GM12878 (cell line): ENCODE results near the gene TXNRD3. TPM values are rescaled to one million over a fixed set of nuclear protein-coding genes. Genes with fewer than 3 reads are reported as not detected.

Experiments
- ATAC-seq: fragments of 200-7000 bp; cut with Tn5 transposase; 3 replicates; pipeline ENCODE4 v1.9.1; 2020; ENCODE audit warnings: mild to moderate bottlenecking, moderate library complexity
- BruUV-seq: library from RNA; stranded (reverse); fragments of 400-500 nt; replicated peaks from 2 replicates; lab custom pipeline; 2021; lab: Mats Ljungman, UMichigan
- CTCF ChIA-PET: fragments of 300-600 bp; sonication (Branson Sonifier 250); formaldehyde crosslinking; extraction: SDS; loops from one replicate; lab custom pipeline; 2021; ENCODE audit warnings: inconsistent platforms; lab: Yijun Ruan, JAX
- POLR2A ChIA-PET: fragments of 350-600 bp; formaldehyde crosslinking; extraction: SDS; loops from one replicate; lab custom pipeline; 2021; ENCODE audit warnings: inconsistent platforms; lab: Charles Lee
- RAD21 ChIA-PET: fragments of 300-600 bp; sonication (Branson Sonifier 250); formaldehyde crosslinking; loops from one replicate; lab custom pipeline; 2023; ENCODE audit warnings: antibody characterized with exemption; ENCODE audit not compliant: unreplicated experiment; lab: Charles Lee
- SMC1A ChIA-PET: fragments of 300-600 bp; sonication (Branson Sonifier 250); formaldehyde crosslinking; loops from one replicate; lab custom pipeline; 2023; ENCODE audit not compliant: unreplicated experiment, uncharacterized antibody; lab: Charles Lee
- DNase-seq: peaks from one replicate; pipeline ENCODE4 v3.0.0-alpha.2; 2011; ENCODE audit warnings: low read depth, low spot score
- FAIRE-seq: peaks from 3 replicates; lab custom pipeline; 2011; peaks lifted over from hg19 to GRCh38; lab: Jason Lieb, UNC
- H2AFZ ChIP-seq: 2 replicates; pipeline ENCODE4 v1.6.0; 2011; ENCODE audit warnings: low read depth, low read length, control low read depth; ENCODE audit not compliant: control insufficient read depth
- H3K27ac ChIP-seq: 2 replicates; pipeline ENCODE4 v1.5.1; 2011; ENCODE audit warnings: control low read depth; ENCODE audit not compliant: control insufficient read depth, insufficient read depth
- H3K27me3 ChIP-seq, 2 experiments: replicated peaks in 1 of 2; 2 replicates each; pipeline versions ENCODE4 v1.6.0 to v1.6.1; 2011; ENCODE audit warnings: low read length in 1 of 2; ENCODE audit not compliant: control insufficient read depth in 2 of 2, insufficient read depth in 2 of 2
- H3K36me3 ChIP-seq, 2 experiments: 2 replicates each; pipeline ENCODE4 v1.5.1; 2011; ENCODE audit warnings: low read length in 1 of 2; ENCODE audit not compliant: control insufficient read depth in 2 of 2, insufficient read depth in 2 of 2
- H3K4me1 ChIP-seq: 2 replicates; pipeline ENCODE4 v1.6.1; 2011; ENCODE audit warnings: mild to moderate bottlenecking, low read length, moderate library complexity, mixed read lengths; ENCODE audit not compliant: control insufficient read depth, insufficient read depth
- H3K4me2 ChIP-seq: 2 replicates; pipeline ENCODE4 v1.6.0; 2011; ENCODE audit warnings: control low read depth; ENCODE audit not compliant: control insufficient read depth, insufficient read depth
- H3K4me3 ChIP-seq: fragments of 200-600 bp; sonication (generic); 2 replicates; pipeline ENCODE4 v1.5.1; 2016
- H3K79me2 ChIP-seq: 2 replicates; pipeline ENCODE4 v1.6.0; 2011; ENCODE audit warnings: low read length; ENCODE audit not compliant: control insufficient read depth, insufficient read depth
- H3K9ac ChIP-seq: 2 replicates; pipeline ENCODE4 v1.8.0; 2011; ENCODE audit warnings: low read length, control low read depth, mixed read lengths; ENCODE audit not compliant: control insufficient read depth, insufficient read depth
- H3K9me3 ChIP-seq: replicated peaks from 3 replicates; pipeline ENCODE4 v1.5.1; 2011; ENCODE audit warnings: mild to moderate bottlenecking, low read length; ENCODE audit not compliant: control insufficient read depth, insufficient read depth
- H4K20me1 ChIP-seq: 2 replicates; pipeline ENCODE4 v1.6.0; 2011; ENCODE audit not compliant: control insufficient read depth, insufficient read depth
- CBX5 ChIP-seq: sonication (generic); IDR thresholded peaks from 2 replicates; pipeline ENCODE4 v1.6.1; 2016; ENCODE audit warnings: low read depth, moderate library complexity, mild to moderate bottlenecking, inconsistent platforms
- EED ChIP-seq: sonication (generic); IDR thresholded peaks from 2 replicates; pipeline ENCODE4 v1.6.1; 2016; ENCODE audit warnings: antibody characterized with exemption, low read depth
- GATAD2B ChIP-seq: fragments of 450-650 bp; conservative IDR thresholded peaks from 2 replicates; pipeline ENCODE4 v1.6.1; 2017; ENCODE audit warnings: low read depth, mild to moderate bottlenecking, moderate library complexity
- KDM1A ChIP-seq: fragments of 200-600 bp; sonication (generic); IDR thresholded peaks from 2 replicates; pipeline ENCODE4 v1.6.1; 2016; ENCODE audit warnings: borderline replicate concordance
- NRF1 ChIP-seq: conservative IDR thresholded peaks from 2 replicates; pipeline ENCODE4 v1.6.1; 2011; ENCODE audit warnings: mild to moderate bottlenecking, low read depth, low read length, improper control_type of control experiment
- POLR2A ChIP-seq: IDR thresholded peaks from 2 replicates; pipeline ENCODE4 v1.6.1; 2011; ENCODE audit warnings: low read depth, mild to moderate bottlenecking, low read length
- PRDM15 ChIP-seq: fragments of 450-650 bp; formaldehyde crosslinking; IDR thresholded peaks from 2 replicates; pipeline ENCODE4 v1.4.0; 2020; ENCODE audit warnings: mild to moderate bottlenecking, moderate library complexity
- RCOR1 ChIP-seq: conservative IDR thresholded peaks from 2 replicates; pipeline ENCODE4 v1.6.1; 2012; ENCODE audit warnings: low read depth, low read length, improper control_type of control experiment
- ZBED1 ChIP-seq: IDR thresholded peaks from 2 replicates; pipeline ENCODE4 v1.6.1; 2016; ENCODE audit warnings: borderline replicate concordance
- ZNF622 ChIP-seq: fragments of 450-650 bp; IDR thresholded peaks from 2 replicates; pipeline ENCODE4 v1.6.1; 2017; ENCODE audit warnings: mild to moderate bottlenecking, inconsistent platforms
- WGBS: methylation state at CpG from one replicate; pipeline ENCODE4 v1.1.6; 2016; ENCODE audit warnings: low lambda C conversion rate; ENCODE audit not compliant: insufficient replicate concordance, insufficient coverage; ENCODE audit errors: missing lambda C conversion rate; 5-methylcytosine and 5-hydroxymethylcytosine counted together
- in situ Hi-C: fragments of 300-500 bp; cut with MboI; formaldehyde crosslinking; loops from 9 replicates; pipeline ENCODE4 v1.14.3; 2018; ENCODE audit warnings: mixed read lengths
- intact Hi-C: fragments of 100-400 bp; cut with micrococcal nuclease; formaldehyde crosslinking; loops from one replicate; pipeline ENCODE4 v1.14.2; 2022; ENCODE audit not compliant: unreplicated experiment
- polyA plus RNA-seq, 11 experiments: library from polyadenylated mRNA; depleted of rRNA in 4 of 11; unstranded in 6 of 11; stranded (reverse) in 5 of 11; fragments of >200 nt; fragmentation: Nextera tagmentation in 4 of 11; fragmentation: Illumina TruSeq in 1 of 11; extraction: Ambion mirVana in 4 of 11; extraction: Trizol in 1 of 11; gene quantifications; 1 replicate in 1 of 11; 2 replicates in 10 of 11; pipeline versions ENCODE4 v1.2.1 to v1.2.3, GENCODE V29; 2011 to 2016; ENCODE audit warnings: inconsistent platforms in 2 of 11, missing spikeins in 2 of 11, low read depth in 1 of 11
- total RNA-seq, 4 experiments: library from RNA; depleted of rRNA in 3 of 4; stranded (reverse); fragments of >200 nt in 3 of 4; fragmentation: Illumina TruSeq in 1 of 4; extraction: Trizol in 1 of 4; gene quantifications; 2 replicates each; pipeline versions ENCODE4 v1.2.1 to v1.2.3, GENCODE V29; 2013 to 2021

TXNRD3 gene
- total and polyA plus RNA-seq, 10 of the 15 experiments (the other 5 are each of a cell fraction or from before 2014, with no cell fraction given), result not detected

DNA sequence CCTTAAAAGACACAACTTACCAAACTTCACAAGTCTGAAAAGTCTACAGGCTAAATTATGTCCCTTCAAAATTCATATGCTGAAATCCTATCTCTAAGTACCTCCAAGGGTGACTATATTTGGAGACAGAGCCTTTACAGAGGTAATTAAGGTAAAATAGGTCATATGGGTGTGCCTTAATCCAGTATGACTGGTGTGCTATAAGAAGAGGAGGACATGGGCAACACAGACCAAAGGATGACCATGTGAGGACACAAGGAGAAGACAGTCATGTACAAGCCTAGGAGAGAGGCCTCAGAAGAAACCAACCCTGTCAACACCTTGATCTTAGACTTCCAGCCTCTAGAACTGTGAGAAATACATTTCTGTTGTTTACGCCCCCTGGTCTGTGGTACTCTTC is 32.2 kb downstream of the TXNRD3 start:
- DNase-seq, result no peak
- ChIA-PET SMC1A (interaction anchor here (1.2 to 1.6 kb wide), 2 partner anchors 10 to 489 kb away, joined by 3 to 5 read pairs; no protein-coding TSS in a partner anchor), RAD21 (interaction anchor here (0.6 kb wide), 1 partner anchor 1520 kb away, joined by 4 read pairs; no protein-coding TSS in a partner anchor), POLR2A (no interaction called here)
- BruUV-seq, result no TSS peak
- Histone ChIP-seq H3K27me3 (no peaks in the 10 kb centered on the region), H3K36me3 (no peaks in the 10 kb centered on the region), H3K9ac (no peak overlapping the region), H4K20me1 (no peaks in the 10 kb centered on the region), H3K79me2 (no peaks in the 10 kb centered on the region), H3K27ac (no peak overlapping the region), H3K4me1 (no peaks in the 10 kb centered on the region), H3K9me3 (no peaks in the 10 kb centered on the region), H2AFZ (no peak overlapping the region), H3K4me2 (no peak overlapping the region), H3K4me3 (no peak overlapping the region)
- intact Hi-C loops (no loop called here), in situ Hi-C loops (no loop called here)
- no peak for FAIRE-seq
- WGBS, result 25% methylated on average over 1 of the region's 1 CpG
- no peak for ATAC-seq
- TF ChIP-seq NRF1, result no peak
- TF ChIP-seq PRDM15 (CRISPR knock-in tag), result no peak
- TF ChIP-seq RCOR1, result no peak
- no peak for TF ChIP-seq EED
- no peak for TF ChIP-seq KDM1A
- no peak for TF ChIP-seq GATAD2B
- TF ChIP-seq ZBED1, result no peak
- no peak for TF ChIP-seq ZNF622
- no peak for TF ChIP-seq POLR2A
- TF ChIP-seq CBX5, result no peak
- TF ChIP-seq, all 136 proteins: peak for 0
- CTCF ChIA-PET, result no interaction called here
